Measurements from ENCODE around the gene TTLL11.
"Not testable (repeated sequence)": the region's sequence is repeated elsewhere in the genome, so short reads cannot be mapped to it uniquely, and the experiment has no call there.

The TTLL11 gene

DNA sequence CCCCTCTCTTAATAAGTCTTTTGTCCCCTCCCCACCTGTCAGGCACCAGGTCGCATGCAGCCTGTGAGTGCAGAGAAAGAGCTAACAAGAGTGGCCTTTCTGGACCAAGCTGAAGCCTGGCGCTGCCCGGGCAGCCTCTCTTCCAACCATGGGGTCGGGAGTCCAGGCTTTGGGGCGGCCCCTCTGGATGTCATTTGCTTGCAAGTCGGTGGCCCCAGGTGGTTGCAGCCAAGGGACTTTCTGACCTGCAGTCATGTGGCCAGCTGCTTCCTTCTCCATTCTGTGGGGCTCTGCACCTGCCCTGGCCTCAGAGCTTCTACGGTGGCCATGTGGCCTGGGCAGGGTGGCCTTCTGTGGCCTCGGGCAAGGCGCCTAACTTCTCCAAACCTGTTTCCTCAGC is 282.0 kb downstream of the TTLL11 start:
- no peak for DNase-seq (ENCODE audit: low read depth)

DNA sequence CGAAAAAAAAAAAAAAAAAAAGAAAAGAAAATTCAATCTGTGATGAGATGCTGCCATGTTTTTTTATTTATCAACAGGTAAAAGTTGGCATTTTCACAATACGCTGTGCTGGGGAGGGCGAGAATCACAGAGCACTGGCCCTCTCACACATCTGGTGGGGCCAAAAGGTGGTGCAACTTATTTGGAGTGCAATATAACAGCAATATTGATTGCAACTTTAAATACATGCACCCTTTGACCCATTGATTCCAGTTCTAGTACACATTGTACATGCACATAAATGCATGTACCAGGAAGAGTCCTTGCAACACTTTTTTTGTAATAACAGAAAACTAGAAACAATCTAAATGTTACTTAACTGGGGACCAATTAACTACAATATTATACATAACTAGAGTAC is 282.6 kb downstream of the TTLL11 start:
- DNase-seq (ENCODE audit: low read depth), result no peak

DNA sequence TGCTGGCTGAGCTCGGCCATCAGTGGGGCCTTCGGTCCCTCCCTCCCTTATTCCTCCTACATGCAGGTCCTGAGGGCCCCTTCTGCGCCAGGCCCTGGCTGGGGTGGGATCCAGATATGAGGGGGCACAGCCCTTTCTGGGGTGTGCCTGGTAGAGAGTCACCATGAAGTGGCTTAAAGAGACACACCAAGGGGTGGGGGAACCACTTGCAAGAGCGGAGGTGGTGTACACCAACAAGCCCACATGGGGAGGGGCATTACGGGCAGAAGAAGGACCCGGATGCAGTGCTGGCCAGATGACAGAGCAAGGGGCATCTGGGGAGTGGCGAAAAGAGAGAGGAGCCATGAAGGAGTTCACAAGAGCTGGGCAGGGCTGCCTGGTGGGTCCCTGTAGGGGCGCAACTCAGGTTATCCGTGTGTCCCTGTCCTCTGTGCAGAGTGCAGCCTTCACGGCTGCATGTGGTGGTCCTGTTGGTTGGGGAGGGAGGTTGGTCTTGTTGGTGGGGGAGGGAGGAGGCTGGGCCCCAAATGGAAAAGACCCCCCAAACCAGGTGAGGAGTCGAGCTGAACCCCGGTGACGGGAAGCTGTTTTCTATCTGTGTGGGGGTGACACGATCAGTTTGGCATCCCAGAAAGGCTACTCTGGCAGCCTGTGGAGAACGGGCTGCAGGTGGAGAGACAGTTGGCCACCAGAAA is 283.6 kb downstream of the TTLL11 start:
- no peak for DNase-seq (ENCODE audit: low read depth)

DNA sequence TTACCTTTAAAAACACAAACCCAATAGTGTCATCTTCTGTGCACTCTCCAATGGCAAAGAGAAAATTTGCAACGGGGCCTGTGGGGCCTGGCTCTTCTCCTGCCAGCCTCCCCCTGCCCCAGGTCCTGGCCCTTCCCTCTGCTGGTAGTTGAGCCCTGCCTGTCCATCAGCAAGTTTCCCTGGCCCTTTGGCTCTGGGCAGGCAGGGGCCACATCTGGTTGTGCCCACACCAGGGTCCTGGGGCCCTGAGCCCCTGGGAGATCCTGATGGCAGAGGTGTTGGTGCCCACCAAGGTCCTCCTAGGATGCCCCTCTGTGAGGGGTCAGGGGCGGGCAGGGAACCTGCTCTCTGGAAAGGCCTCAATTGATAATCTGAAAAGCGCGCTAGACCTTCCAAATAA is 284.3 kb downstream of the TTLL11 start:
- no peak for DNase-seq (ENCODE audit: low read depth)

DNA sequence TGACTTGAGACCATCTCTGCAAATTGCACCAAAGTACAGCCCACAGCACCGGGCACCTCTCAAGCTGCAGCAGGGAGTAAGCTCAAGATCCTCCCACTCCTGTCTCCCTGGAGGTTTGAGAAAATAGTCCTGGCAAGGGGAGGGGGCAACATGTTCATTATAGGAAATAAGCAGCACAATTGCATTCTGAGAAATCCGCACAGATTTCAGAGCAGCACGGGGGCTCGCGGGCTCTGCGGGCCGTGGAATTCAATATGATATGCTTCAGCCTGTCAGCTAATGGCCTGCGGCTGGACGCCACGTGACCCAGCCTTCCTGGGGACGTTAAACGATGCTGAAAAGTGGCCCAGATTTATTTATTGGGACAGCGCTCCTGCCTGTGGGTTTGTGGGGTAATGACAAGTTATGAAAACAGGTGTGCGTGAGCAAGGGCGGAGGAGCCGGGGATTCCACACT is 285.3 kb downstream of the TTLL11 start:
- no peak for DNase-seq (ENCODE audit: low read depth)

DNA sequence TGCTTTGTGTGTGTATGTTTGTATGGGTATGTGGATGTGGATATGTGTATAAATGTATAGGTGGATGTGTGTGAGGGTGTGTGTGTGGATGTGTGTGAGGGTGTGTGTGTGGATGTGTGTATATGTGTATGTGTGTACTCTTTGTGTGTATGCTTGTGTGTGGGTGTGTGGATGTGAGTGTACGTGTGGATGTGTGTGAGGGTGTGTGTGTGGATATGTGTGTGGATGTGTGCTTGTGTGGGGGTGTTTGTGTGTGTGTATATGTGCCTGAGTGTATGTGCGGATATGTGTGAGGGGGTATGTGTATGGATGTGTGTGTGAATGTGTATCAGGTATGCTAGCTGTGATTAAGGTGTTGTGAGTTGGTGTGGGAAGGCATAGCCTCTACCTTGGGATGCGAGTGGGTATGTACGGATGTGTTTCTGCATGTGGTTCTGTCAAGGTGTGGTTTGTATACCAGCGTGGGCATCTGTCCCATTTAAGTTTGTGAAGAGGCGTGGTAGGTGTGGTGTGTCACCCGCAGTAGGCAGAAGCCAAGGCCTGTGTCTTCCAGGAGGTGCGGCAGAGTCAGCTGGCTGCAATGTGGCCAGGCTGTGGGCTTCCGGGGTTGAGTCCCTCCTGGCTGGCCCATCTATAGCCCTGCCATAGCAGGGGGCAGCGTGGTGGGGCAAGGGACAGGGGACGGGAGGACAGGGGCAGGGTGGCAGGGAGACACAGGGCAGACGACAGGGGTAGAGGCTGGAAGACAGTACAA is 285.9 kb downstream of the TTLL11 start:
- DNase-seq (ENCODE audit: low read depth), result no peak

DNA sequence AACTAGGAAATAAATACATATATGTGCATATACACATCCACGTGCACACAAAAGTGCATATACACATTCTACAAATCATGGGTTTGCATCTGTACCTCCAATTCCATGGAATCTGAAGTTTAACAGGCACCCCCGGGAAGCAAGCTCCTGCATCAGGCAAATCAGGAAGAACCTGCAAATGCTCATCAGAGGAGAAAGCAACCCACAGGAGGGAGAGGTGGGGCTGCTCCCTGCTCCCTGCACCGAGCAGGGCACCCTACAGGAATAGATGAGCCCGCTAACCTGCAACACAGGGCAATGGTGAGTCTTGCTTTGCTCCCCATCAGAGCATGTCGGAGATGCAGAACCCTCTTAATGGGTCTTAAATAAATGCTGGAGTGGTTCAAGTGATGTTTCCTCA is 290.4 kb downstream of the TTLL11 start:
- DNase-seq (ENCODE audit: low read depth), result no peak

DNA sequence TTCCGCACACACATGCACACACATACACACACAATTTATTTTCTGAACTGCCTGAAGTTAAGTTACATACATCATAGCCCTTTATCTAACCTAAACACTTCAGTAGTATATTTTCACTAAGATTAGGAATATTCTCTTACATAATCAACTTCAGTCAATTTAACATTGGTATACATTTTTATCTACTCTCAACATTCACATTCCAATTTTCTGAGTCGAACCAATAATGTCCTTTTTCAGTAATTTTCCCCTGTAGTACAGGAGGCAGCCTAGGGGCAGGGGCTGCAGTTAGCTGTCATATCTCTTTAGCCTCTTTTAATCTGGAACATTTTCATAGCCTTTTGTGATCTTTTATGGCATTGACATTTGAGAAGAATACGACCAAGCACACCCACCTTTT is 291.5 kb downstream of the TTLL11 start:
- DNase-seq (ENCODE audit: low read depth), result no peak

DNA sequence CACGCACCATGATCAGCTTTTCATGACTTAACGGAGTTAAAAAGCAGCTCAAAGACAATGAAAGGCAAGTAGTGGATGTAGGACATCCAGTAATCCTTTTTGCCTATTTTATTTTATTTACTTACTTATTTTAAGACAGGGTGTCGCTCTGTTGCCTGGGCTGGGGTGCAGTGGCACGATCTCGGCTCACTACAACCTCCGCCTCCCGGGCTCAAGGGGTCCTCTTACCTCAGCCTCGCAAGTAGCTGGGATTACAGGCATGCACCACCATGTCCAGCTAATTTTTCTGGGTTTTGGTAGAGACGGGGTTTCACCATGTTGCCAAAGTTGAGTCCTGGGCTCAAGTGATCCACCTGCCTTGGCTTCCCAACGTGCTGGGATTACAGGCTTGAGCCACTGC is 292.7 kb downstream of the TTLL11 start:
- DNase-seq (ENCODE audit: low read depth), result no peak

DNA sequence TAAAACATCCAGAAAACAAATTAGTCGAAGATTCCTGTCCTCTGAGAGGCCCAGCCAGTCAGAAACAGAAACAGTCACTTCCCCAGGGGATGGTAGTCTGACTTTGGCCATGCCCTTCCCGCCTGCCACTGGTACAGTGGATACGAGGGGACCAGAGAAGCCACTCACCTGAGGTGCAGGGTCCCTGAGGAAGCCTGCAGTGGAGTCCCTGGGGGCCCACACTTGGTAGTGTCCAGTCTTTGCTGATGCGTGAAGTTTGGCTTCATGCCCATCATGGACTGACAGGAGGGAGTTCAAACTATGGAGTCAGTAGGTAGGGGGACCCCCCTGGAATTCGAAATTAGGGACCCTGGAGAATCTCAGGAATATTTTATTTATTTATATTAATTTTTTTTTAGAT is 294.2 kb downstream of the TTLL11 start:
- DNase-seq (ENCODE audit: low read depth), result no peak

DNA sequence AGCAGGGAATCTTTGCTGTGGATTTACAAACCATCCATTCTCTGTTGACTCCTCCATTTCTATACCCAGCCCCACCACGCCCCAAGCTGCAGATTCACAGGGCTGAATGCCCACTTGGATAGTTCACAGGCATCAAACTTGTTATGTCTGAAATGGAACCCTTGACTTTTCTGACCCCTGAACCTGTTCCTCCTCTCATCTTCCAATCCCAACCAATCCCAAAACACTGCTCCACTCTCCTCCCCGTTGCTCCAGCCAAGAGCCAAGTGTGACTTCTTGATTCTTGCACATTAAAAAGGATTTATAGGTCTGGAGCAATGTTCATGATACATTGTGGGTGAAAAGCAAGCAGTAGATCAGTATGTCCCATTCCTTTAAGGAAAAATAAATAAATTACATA is 296.0 kb downstream of the TTLL11 start:
- DNase-seq (ENCODE audit: low read depth), result no peak

DNA sequence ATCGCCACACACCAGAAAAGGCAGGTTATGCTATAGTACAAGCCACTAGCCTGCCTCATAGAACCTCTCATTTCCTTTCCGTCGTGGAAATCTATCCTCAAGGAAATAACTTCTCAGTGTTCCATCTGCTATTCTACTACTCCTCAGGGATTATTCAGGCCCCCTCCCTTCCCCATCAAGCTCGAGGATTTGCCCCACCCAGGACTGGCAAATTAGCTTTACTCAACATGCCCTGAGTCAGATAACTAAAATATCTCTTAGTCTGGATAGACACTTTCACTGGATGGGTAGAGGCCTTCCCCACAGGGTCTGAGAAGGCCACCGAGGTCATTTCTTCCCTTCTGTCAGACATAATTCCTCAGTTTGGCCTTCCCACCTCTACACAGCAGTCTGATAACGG is 298.8 kb downstream of the TTLL11 start:
- not testable (repeated sequence) for DNase-seq (ENCODE audit: low read depth)

DNA sequence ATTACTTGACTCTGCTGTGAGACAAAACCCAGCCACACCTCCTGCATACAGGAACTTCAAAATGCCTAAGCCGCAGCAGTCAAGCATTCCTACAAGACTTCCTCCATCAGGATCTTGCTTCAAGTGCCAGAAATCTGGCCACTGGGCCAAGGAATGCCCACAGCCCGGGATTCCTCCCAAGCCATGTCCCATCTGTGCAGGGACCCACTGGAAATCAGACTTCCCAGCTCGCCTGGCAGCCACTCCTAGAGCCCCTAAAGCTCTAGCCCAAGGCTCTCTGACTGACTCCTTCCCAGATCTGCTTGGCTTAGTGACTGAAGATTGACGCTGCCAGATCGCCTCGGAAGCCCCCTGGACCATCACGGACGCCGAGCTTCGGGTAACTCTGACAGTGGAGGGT is 300.6 kb downstream of the TTLL11 start:
- DNase-seq (ENCODE audit: low read depth), result not testable (repeated sequence)

DNA sequence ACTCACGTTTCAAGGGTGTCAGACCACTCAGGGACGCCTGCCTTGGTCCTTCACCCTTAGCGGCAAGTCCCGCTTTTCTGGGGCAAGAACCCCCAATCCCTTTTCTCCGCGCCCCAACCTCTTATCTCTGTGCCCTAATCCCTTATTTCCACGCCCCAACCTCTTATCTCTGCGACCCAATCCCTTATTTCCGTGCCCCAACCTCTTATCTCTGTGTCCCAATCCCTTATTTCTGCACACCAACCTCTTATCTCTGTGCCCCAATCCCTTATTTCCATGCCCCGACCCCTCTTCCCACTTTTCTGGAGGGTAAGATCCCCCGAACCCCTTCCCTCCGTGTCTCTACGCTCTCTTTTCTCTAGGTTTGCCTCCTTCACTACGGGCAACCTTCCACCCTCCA is 302.3 kb downstream of the TTLL11 start:
- no peak for DNase-seq (ENCODE audit: low read depth)

DNA sequence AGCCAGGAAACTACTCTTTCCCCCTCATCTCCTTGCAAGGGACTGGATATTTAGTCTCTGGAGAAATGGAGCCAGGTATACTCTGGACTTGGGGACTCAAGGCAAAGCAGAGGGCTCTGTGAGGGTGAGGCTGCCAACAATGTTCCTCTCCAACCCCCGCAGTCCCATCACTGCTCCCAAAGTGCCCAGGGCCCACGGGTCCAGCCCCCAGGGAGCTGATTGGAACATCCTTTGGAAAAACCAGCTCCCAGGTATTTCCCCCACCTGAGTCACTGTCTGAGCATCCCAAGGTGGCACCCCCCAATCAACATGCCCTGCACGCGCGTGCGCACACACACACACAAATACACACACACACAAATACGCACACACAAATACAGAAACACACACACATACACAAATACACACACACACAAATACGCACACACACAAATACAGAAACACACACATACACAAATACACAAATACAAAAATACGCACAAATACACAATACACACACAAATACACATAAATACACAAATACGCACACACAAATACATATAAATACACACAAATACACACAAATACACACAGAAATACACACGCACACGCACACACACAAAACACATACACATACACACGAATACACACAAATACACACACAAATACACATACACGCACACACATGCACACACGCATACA is 304.3 kb downstream of the TTLL11 start:
- no peak for DNase-seq (ENCODE audit: low read depth)

DNA sequence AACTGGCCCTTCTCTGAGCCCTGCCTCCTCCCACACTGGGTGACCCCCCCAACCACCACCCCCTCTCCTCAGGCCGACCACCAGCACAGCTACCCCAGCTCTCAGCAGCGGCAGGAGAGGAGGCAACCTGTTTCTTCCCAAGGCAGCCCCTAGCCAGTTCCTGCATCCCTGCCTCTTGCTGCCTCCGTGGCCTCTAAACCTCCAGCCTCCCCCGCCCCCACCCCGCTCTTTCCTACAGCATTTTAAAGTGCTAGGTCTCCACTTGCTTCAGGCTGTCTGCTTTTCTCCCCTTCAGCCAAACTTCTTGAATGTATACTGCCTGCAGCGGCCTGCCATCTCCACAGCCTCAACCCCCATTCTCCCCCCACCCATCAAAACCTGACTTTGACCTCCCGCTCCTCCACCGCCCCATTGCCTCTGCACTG is 306.1 kb downstream of the TTLL11 start:
- DNase-seq (ENCODE audit: low read depth), result no peak

DNA sequence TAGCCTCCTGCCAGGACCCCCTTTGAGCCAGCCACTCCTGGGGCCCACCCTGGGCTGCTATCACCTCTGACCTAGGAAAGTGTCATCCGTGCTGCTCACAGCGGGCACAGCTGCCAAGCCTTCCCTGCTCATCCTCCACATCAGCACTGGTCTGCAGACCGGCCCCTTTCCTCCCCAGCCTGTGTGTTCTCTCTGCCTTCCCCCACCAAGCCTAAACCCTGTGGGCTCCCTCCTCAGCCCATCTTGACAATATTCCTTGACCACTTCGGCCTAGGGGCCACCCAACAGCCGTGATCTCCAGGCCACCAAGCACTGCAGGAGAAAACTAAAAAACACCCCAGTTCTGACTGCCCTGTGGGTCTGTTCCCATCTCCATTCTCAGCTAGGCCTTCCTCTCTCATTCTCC is 306.6 kb downstream of the TTLL11 start:
- no peak for DNase-seq (ENCODE audit: low read depth)

DNA sequence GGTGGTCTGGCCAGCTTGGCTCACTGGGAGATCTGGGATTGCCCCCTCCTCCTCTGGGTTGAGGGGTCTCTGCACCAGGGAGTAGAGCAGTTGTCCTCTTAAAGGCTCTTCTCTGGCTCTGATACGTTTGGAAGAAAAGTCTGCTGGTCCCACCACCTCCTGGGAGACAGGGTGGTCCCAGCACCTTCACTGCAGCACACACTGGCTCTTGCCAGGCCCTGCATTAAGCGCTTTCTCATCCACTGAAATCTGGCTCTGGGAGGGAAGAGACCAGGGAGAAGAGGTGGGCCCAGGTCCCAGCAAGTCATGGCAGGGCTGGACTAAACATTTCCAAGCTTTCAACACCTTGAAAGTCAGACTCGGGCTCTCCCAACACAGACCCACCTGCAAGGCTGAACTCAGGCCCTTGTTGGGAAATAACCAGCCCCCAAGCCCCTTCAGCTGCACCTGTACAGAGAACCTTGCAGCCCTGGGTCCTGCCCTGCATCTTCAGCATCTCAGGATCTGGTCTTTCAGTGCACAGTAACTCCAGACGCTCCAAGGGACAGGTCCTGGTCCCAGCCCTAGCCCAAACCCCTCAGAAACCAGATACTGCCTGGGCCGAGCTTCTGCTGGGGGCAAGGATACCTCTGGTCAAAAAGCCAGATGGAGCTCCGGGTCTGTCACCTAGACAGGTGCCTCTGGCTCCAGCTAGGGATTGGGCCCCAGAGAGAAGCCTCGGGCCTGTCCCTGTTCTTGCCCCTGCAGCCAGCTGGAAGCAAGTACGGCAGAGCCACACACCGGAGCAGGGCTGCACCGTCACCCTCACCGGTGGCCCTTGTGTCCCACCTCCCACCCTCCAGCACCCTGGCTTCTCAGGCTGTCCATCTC is 307.2 kb downstream of the TTLL11 start:
- DNase-seq (ENCODE audit: low read depth), result no peak

DNA sequence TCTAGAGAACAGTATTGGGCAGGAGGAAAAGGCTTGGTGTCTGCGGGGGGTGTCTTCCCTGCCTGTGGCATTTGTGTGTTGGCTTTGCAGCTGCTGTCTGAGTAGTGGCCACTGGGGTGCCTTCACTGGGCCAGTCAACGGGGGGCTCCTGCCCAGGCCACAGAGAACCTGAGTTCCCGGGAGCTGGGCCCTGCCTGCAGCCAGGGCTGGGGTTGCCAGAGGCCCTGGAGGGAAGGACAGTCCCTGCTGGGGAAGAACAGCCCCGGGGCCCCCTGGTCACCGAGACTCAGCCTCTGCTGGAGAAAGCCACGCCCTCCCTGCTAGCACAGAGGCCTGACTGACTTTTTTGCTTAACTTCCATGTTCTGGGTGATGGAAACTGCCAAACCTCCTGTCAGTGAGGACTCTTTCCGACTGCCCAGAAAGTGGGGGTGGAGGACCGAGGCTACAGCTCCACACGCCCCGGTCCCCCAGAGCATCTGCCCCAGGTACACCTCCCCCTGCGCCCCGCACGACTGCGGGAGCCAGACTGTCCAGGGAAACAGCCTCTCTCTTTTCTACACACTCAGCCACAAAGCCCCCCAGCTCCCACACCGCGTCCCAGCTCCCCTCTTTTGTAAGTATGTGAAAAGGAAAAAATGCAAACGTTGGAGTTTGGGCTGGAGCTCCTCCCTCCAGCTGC is 308.2 kb downstream of the TTLL11 start:
- no peak for DNase-seq (ENCODE audit: low read depth)

DNA sequence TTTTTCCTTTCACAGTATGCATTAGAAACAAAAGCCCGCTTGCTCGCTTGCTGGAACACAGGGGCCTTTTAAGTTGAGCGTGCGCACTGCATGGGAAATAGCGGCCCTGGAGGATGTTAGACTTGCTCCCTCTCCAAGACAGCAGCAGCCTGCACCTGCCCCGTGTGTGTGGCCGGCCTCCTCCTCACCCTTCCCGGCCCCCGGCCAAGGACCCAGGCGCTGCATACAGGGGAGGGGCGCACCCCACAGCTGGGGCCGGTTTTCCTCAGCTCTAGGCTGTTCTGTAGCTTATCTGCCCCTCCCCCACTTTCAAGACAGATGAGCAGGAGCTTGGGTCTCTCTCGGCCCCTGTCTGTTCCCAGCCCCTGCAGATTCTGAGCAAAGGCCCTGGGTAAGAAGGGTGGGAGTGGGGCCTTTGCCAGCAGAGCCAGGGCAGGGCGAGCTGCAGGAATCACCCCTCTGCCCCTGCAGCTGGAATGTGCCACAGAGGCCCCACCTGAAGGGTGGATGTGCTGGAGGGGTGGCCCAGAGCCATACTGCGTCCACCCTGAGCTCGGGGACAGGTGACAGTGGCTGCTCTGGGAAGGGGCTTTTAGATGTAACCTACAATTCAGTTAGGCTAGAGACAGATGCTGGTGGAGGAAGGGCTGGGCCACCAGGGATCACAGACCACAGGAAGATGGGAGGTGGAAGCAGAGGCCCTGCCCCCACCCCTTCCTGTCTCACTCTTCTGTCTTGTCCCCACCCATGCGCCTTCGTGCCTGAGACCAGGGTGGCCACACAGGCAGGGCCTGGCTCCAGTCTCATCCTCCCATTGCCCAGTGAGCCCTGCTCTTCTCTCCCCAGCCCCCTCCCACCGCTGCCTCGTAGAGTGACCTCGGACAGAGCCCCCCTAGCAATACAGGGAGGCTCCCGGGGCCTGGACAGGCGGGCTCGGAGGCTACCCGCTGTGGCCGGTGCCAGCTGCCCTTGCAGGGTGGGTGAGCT is 309.3 kb downstream of the TTLL11 start:
- no peak for DNase-seq (ENCODE audit: low read depth)

Measured in stimulated activated CD8-positive, alpha-beta memory T cell treated with anti-CD3 and anti-CD28 coated beads, Interleukin-12 subunit alpha, Interleukin-12 subunit beta, amount 100 ng/mL, for 4 hours (primary cell).